Stimulated activated CD4-positive, alpha-beta T cell treated with anti-CD3 and anti-CD28 coated beads, Interleukin-1b, Interleukin-23, amount 100 ng/mL, for 48 hours (primary cell): ENCODE results near the gene ZYG11B.
"Not testable (repeated sequence)": the region's sequence is repeated elsewhere in the genome, so short reads cannot be mapped to it uniquely, and the experiment has no call there.

ENCODE experiments used
- DNase-seq: peaks from one replicate; pipeline ENCODE4 v3.0.0-alpha.2; 2020

Gene ZYG11B

DNA sequence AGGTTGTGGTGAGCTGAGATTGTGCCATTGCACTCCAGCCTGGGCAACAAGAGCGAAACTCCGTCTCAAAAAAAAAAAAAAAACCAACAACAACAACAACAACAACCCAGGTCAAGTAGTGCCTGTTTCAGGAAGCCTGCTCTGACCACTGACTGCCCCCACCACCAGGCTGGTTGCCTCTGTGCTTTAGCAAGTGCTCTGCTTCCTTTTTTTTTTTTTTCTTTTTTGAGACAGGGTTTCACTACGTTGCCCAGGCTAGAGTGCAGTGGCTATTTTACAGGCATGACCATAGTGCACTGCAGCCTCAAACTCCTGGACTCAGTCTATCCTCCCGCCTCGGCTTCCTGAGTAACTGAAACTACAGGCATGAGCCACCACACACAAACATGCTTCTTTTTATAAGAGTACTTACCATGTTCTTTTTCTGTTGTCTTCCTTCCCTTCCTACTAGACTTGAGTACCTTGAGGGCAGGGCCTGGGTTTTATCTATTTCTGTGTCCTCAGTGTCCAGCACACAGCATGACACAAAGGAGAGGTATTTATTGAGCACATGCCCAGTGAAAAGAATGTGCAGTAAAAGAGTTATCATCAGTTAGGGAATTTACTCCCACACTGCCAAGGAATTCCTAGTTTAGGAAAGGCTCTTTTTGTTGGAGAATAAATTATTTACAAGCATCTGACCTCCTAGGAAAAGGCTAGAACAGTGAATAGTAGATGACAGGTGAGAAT is 18.2 kb upstream of the ZYG11B start:
- DNase-seq, result no peak

DNA sequence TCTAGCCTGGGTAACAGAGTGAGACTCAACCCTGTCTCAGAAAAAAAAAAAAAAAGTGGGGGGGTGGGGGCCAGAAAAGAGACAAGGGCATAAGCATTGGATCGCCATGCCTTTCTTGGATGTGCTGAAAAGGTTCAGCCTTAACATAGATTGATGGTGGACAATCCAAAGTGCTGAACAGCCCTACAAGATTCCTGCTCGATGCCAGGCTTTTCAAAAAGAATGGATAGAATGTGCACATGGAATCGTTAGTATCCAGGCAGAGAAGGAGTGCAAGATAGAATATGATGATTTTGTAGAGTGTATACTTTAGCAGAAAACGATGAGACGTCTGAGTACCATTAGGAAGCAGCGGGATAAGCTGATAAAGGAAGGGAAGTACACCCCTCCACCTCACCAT is 17.2 kb upstream of the ZYG11B start:
- no peak for DNase-seq

DNA sequence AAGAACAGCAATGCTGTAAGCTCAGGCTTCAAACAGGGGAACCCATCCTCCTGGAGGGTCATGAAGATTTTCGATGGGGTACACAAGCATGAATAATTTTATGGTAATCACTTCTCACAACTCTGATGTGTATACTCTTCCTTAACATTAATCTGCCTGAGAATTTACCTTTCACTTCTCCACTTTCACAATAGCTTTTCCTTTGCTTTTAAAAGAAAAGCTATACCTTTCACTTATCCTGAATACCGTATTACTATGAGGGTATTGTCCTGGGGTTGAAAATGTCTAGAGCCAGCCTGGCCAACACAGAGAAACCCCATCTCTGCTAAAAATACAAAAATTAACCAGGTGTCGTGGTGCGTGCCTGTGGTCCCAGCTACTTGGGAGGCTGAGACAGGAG is 12.7 kb upstream of the ZYG11B start:
- no peak for DNase-seq

DNA sequence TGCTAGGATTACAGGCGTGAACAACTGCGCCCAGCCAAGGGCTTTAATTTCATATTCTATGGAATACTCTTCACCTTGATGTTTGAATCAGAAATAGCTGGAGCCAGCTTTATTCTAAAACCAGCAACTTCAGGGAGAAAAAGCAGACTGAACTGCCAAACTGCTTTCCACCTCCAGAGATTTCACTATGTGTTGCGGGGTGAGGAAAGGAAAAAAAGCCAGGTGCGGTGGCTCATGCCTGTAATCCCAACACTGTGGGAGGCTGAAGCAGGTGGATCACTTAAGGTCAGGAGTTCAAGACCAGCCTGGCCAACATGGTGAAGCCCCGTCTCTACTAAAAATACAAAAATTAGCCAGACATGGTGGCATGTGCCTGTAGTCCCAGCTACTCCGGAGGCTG is 11.0 kb upstream of the ZYG11B start:
- not testable (repeated sequence) for DNase-seq

DNA sequence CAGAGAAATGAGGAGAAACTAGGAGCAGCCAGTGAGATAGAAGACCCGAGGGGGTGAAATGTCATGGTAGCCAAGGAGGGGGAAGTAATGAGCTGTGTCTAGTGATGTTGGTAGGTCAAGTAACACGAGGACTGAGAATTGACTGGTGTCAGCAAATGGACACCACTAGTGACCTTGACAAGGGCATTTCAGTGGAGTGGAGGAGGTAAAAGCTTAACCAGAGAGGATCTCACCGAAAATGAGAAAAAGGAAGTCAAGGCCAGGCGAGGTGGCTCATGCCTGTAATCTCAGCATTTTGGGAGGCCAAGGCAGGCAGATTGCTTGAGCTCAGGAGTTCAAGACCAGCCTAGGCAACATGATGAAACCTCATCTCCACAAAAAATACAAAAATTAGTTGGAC is 3.0 kb upstream of the ZYG11B start:
- no peak for DNase-seq

DNA sequence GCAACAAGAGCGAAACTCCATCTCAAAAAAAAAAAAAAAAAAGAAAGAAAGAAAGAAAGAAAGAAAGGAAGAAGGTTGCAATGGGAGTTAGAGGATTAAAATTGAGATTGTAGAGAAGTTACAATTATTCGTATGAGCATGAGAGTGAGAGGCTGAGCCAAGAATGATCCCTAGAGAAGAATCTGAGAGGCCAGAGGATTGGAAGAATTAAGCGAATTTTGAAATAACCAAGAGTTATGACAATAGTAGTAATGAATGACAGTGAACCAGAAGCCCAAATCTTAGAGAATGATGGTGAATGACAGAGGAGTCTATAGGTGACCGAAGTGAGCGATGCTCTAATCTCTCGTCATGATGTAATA is 369 bp upstream of the ZYG11B start:
- DNase-seq, result no peak

DNA sequence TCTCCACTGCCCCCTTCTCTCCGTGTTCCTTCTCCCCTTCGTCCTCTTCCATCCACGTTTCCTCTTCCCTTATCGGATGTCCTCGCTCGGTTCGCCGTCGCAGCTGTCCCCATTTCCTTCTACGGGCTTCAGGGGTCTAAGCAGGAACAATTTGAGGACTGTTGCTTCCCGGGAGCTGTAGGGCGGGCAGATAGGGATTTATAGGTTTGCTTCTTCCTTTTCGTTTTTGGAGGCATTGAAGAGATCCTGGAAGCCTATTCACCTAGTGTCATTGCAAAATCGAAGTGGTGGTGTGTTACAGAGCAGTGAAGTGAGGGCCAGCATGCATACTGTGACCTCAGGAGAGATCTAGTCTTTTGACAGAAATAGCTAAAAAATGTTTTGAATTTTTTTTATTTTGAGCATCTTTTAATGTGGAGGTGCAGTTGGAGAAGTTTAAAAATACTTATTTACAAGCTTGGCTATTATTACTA is 897 bp downstream of the ZYG11B start:
- DNase-seq, result no peak

DNA sequence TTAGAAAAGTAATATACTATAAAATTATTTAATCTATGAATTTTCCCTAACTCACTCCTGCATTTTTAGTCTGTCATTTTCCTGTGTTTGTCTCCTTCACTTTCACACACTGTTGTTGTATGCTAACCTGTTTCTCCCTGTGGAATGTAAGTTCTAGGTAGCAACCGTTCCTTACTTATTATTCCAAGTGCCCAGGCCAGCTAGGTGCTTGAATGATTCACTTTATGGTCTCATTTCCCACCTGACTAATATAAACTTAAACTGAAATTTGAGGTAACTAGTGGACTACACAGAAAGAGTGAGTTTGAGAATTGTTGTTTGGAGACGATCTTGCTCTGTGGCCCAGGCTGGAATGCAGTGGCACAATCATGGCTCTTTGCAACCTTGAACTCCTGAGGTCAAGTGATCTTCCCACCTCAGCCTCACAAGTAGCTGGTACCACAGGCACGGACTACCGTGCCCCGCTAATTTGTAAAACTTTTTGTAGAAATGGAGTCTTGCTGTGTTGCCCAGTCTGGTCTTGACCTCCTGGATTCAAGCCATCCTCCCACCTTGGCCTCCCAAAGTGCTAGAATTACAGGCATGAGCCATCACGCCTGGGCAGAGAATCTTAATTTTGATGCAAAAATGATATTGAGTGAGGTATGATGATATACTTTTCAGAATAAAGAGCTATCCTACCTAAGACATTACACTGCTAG is 1.9 kb downstream of the ZYG11B start:
- DNase-seq, result no peak

DNA sequence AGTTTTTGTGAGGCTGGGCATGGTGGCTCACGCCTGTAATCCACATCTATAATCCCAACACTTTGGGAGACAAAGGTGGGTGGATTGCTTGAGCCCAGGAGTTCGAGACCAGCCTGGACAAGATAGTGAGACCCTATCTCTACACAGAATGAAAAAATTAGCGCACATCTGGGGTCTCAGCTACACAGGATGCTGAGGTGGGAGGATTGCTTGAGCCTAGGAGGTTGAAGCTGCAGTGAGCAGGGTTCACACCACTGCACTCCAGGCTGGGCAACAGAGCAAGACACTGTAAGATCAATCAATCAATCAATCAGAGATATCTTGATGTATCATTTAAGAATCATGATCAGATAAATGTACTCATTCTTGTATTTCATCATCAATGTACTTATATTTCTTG is 7.1 kb downstream of the ZYG11B start:
- no peak for DNase-seq

DNA sequence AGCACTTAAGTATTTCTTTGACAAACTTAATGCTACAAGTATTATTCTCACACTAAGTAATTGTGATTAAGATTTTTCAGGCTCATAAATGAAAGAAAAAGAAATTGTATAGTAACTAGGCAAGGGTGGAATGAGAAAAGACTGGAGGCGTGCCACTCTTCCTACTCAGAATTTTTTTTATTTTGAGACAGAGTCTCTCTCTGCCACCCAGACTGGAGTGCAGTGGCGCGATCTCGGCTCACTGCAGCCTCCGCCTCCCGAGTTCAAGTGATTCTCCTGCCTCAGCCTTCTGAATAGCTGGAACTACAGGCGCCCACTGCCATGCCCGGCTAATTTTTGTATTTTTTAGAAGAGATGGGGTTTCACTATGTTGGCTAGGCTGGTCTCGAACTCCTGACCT is 9.1 kb downstream of the ZYG11B start:
- not testable (repeated sequence) for DNase-seq

DNA sequence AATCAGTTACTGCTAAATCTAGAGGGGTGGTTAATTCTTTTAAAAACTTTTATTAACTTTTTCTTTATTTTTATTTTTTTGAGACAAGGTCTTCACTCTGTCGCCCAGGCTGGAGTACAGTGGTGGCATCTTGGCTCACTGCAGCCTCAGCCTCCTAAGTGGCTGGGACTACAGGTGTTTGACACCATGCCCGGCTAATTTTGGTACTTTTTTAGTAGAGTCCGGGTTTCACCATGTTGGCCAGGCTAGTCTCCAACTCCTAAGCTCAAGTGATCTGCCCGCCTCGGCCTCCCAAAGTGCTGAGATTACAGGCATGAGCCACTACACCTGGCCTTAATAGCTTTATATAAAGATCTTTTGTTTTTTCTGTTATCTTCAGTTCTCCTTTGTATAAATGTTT is 11.9 kb downstream of the ZYG11B start:
- no peak for DNase-seq

DNA sequence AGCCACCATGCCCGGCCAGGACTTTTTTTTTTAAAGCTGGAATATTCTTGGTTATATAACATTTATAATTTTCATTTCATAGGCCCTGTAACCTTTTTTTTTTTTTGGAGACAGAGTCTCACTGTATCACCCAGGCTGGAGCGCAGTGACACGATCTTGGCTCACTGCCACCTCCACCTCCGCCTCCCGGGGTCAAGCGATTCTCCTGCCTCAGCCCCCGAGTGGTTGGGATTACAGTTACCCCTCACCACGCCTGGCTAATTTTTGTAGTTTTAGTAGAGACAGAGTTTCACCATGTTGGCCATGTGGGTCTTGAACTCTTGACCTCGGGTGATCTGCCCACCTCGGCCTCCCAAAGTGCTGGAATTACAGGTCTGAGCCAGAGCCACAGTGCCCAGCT is 12.6 kb downstream of the ZYG11B start:
- DNase-seq, result no peak

DNA sequence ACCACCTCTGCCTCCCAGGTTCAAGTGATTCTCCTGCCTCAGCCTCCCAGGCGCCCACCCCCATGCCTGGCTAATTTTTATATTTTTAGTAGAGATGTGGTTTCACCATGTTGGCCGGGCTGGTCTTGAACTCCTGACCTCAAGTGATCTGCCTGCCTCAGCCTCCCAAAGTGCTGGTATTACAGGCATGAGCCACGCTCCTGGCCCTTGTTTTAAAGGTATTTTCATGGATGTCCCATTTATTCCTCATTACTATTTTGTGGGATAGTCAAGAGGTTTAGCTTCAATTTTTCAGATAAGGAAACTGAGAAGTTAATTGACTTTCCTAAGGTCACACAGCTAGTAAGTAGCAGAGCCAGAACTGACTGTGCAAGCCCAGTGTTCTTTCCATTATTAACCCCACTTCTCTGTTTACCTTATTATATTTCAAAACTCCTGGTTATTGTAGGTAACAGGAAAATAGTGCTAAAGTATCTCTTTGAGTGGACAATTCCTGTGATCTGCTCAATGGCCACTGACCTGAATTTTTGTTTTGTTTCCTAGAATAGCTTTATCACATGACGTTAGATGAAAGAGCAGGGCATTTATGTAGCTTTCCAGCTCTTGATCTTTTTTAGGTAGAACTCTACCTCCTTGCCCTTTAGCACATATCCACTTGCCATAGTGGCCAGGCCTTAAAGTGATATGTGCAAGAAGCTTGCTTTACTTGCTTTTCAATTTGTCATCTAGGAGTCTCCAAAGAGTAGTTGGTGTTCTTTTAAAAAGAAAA is 13.6 kb downstream of the ZYG11B start:
- no peak for DNase-seq

DNA sequence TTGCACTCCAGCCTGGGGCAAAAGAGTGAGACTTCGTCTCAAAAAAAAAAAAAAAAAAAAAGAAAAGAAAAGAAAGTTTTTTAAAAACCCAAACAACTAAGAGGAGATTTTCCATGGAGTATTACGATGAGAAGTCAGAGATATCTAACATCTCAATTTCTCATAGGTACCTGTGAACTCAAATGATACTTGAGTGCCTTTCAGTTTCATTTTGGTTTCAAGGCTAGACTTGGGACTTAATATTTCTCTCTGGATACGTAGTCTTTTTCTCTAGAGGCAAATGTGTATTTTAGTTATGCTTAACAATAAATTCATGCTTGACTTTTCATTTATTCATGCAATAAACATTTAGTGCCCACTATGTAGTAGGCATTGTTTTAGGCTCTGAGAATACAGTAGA is 15.0 kb downstream of the ZYG11B start:
- DNase-seq, result no peak

DNA sequence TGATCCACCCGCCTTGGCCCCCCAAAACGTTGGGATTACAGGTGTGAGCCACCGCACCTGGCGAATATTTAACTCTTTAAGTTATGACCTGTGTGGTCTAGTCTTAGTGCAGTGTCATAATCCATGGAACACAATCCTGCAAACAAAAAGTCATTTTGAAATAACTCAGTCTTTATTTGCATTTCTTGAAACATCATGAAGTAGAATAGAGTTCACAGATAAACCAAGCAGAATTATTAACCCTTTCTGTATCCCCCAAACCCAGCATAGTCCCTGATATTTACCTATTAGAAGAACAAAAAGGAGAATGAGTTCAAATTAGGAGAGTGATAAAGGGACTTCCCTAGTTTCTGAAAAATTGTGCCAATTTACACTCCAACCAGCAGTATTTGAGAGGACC is 19.9 kb downstream of the ZYG11B start:
- no peak for DNase-seq

DNA sequence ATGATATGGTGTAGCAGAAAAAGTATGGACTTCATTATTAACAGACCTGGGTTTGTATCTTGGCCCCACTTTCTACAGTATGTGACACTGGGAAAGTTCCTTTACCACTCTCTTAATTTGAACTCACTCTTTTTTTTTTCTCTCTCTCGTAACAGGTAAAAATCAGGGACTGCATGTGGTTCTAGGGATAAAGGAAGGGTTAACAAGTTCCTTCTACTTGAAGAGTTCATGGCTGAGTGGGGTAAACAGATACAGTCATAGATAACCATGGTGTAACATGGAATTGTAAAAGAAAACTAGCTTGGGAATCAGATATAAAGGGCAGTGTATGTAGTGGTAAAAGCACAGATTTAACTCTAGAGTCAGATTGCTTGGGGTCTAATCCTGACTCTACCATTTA is 21.2 kb downstream of the ZYG11B start:
- DNase-seq, result no peak

DNA sequence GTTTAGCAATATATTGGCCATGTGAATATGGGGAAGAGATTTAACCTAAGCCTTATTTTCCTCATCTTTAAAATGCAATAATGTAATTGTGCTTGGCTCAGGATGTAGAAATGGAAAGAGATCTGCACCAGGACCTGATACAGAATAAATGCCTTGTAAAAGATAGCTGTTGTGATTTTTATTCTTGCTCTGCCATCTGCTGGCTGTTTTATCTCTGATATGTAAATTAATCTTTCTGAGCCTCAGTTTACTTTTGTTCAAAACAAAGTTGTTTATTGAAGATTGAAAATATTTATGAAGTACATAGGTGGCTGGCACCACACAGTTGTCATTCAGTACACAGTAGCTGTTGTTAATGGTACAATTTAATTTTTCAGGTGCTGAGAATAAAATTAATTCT is 21.9 kb downstream of the ZYG11B start:
- no peak for DNase-seq

DNA sequence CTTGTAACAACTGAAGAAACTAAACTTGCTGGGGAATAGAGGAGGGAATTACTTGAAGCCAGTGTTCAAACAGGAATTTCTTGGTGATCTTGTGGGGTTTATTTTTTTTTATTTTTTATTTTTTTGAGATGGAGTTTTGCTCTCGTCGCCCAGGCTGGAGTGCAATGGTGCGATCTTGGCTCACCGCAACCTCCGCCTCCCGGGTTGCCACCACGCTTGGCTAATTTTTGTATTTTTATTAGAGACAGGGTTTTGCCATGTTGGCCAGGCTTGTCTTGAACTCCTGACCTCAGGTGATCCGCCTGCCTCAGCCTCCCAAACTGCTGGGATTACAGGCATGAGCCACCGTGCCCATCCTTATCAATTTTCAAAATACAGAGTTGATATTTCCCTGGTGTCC is 23.2 kb downstream of the ZYG11B start:
- DNase-seq, result not testable (repeated sequence)

DNA sequence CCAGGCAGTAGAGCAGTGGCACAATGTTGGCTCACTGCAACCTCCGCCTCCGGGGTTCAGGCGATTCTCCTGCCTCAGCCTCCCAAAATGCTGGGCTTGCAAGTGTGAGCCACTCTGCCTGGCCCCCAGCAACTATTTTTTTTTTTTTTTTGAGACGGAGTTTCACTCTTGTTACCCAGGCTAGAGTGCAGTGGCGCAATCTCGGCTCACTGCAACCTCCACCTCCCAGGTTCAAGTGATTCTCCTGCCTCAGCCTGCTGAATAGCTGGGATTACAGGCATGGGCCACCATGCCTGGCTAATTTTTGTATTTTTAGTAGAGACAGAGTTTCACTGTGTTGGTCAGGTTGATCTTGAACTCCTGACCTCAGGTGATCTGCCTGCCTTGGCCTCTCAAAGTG is 23.9 kb downstream of the ZYG11B start:
- DNase-seq, result not testable (repeated sequence)

DNA sequence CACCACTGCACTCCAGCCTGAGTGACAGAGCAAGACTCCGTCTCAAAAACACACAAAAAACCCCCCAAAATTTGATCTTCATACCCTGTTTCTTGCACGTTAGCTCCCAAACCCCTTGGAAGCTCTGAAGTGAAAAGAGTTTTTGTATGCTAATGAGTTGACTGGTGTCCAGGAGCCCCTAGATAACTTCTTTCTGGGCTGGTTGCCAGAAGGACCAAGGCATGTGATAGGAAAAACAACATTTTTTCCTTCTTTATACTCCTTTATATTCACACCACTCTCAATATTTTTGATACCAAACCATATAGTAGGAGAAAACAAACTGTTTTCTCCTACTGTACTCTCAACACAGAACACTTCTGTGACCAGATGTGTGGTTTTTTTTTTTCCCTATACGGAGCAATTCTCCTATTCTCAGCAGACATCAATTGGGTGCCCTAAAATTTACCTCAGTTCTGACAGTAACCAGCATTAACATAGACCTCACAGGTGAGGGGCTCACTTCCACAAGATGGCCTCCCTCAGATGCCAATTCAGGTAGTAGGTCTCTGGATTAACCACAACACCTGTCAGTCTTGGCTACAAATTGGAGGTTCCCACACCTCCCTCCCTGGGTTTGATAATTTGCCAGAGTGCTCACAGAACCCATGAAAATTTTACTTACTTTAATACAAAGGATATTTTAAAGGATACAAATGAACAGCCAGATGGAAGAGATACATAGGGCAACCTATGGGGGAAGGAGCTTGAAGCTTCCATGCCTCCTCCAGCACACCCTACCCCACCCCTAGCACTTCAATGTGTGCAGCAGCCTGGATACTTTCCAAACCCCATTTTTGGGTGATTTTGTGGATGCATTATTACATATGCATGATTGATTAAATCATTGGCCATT is 25.6 kb downstream of the ZYG11B start:
- no peak for DNase-seq

DNA sequence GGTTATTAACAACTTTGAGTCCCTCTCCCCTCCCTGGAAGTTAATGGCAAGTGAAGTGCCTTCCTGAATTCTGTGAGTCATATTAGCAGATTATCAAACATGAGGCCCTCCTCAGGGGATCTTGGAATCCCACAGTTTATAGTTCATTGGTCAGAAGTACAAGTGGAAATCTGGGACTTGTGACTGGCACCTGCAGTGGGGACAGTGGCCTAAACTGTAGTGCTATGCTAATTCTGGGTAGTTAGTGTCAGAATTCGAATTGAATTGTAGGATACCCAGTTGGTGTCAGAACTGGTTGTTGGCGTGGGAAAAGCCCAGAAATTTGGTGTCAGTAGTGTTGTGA is 26.2 kb downstream of the ZYG11B start:
- no peak for DNase-seq

DNA sequence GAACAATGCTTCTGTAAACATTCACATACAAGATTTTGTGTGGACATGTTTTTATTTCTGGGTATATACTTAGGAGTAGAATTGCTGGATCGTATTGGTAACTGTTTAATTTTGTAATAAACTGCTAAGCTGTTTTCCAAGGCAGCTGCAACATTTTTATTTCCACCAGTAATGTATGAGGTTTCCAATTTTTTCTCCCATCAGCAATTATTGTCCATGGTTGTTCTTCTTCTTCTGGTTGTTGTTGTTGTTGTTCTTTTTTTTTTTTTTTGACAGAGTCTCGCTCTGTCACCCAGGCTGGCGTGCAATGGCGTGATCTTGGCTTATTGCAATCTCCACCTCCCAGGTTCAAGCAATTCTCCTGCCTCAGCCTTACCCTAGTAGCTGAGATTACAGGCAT is 26.9 kb downstream of the ZYG11B start:
- no peak for DNase-seq

DNA sequence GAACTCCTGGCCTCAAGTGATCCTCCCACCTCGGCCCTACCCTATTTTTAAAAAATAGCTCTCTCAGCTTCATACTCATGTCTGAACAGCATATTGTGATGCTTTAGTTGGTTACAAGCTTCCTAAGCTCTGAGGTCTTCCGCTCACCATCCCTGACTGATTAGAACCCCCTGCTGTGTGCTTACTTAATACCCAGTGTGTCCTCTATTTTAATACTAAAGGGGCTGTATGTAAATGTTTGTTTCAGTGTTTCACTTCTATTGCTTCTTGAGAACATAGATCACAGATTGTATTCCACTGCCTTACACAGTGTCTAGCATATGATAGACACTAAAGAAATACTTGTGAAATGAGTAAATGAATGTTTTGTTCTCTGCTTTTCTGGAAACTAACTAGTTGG is 29.8 kb downstream of the ZYG11B start:
- no peak for DNase-seq
